H1 (cell line): ENCODE results near the gene KATNAL2. TPM values are rescaled to one million over a fixed set of nuclear protein-coding genes. Genes with fewer than 3 reads are reported as not detected.

Experiments used
- CTCF ChIA-PET: fragments of 300-600 bp; sonication (Branson Sonifier 250); formaldehyde crosslinking; loops from one replicate; lab custom pipeline; 2021; ENCODE audit not compliant: partially characterized antibody; lab: Charles Lee
- POLR2A ChIA-PET: fragments of 300-600 bp; sonication (Branson Sonifier 250); formaldehyde crosslinking; loops from one replicate; lab custom pipeline; 2021; ENCODE audit warnings: inconsistent platforms; ENCODE audit not compliant: partially characterized antibody; lab: Charles Lee
- DNase-seq, 2 experiments: peaks; one replicate each; pipeline versions ENCODE4 v3.0.0 to v3.0.0-alpha.2; 2010 to 2022; ENCODE audit warnings: low spot score in 2 of 2, low read depth in 1 of 2, mixed read lengths in 1 of 2
- FAIRE-seq: peaks from 2 replicates; lab custom pipeline; 2011; peaks lifted over from hg19 to GRCh38; lab: Jason Lieb, UNC
- H2AFZ ChIP-seq: 2 replicates; pipeline ENCODE4 v1.8.1; 2012; ENCODE audit warnings: low read length, inconsistent platforms
- H2AK5ac ChIP-seq: 2 replicates; pipeline ENCODE4 v1.6.1; 2013; ENCODE audit warnings: low read depth, low read length
- H2BK120ac ChIP-seq: replicated peaks from 2 replicates; pipeline ENCODE3; 2013; ENCODE audit warnings: low read depth, low read length, inconsistent platforms
- H2BK12ac ChIP-seq: 2 replicates; pipeline ENCODE4 v1.6.1; 2013; ENCODE audit warnings: low read depth, low read length
- H2BK15ac ChIP-seq: 2 replicates; pipeline ENCODE4 v1.6.1; 2013; ENCODE audit warnings: low read length
- H2BK20ac ChIP-seq: 2 replicates; pipeline ENCODE4 v1.6.1; 2013; ENCODE audit warnings: low read length
- H2BK5ac ChIP-seq: 2 replicates; pipeline ENCODE4 v1.6.1; 2013; ENCODE audit warnings: low read depth, low read length
- H3K14ac ChIP-seq: 2 replicates; pipeline ENCODE4 v1.6.1; 2013; ENCODE audit warnings: inconsistent platforms; ENCODE audit not compliant: insufficient read length
- H3K18ac ChIP-seq: 2 replicates; pipeline ENCODE4 v1.6.1; 2013; ENCODE audit warnings: low read length; ENCODE audit errors: extremely low read depth
- H3K23ac ChIP-seq: 2 replicates; pipeline ENCODE4 v1.6.1; 2013; ENCODE audit warnings: inconsistent platforms; ENCODE audit not compliant: insufficient read length
- H3K23me2 ChIP-seq: 2 replicates; pipeline ENCODE4 v1.6.1; 2013; ENCODE audit warnings: low read depth, low read length
- H3K27ac ChIP-seq: 2 replicates; pipeline ENCODE4 v1.6.1; 2011; ENCODE audit warnings: low read depth, low read length, inconsistent platforms
- H3K27me3 ChIP-seq, 4 experiments: replicated peaks in 1 of 4; 1 replicate in 1 of 4; 2 replicates in 3 of 4; pipeline versions ENCODE4 v1.6.1 to v1.8.1; 2011 to 2013; ENCODE audit warnings: low read length in 3 of 4, mild to moderate bottlenecking in 3 of 4, inconsistent platforms in 2 of 4, mixed read lengths in 2 of 4, moderate library complexity in 1 of 4; ENCODE audit not compliant: control insufficient read depth in 3 of 4, insufficient read depth in 3 of 4; ENCODE audit errors: extremely low read depth in 1 of 4
- H3K36me3 ChIP-seq, 4 experiments: 2 replicates each; pipeline versions ENCODE4 v1.6.1 to v1.8.1; 2011 to 2013; ENCODE audit warnings: mild to moderate bottlenecking in 4 of 4, low read length in 3 of 4, moderate library complexity in 2 of 4, control low read depth in 1 of 4, inconsistent platforms in 1 of 4; ENCODE audit not compliant: insufficient read depth in 4 of 4, control insufficient read depth in 2 of 4
- H3K4ac ChIP-seq: replicated peaks from 2 replicates; pipeline ENCODE3; 2013; ENCODE audit warnings: low read length, low read depth, mixed read lengths, inconsistent platforms; ENCODE audit not compliant: insufficient read length
- H3K4me1 ChIP-seq, 4 experiments: replicated peaks in 1 of 4; 1 replicate in 1 of 4; 2 replicates in 3 of 4; pipeline versions ENCODE4 v1.6.1 to v1.8.1; 2011 to 2013; ENCODE audit warnings: low read length in 3 of 4, inconsistent platforms in 2 of 4, mixed read lengths in 1 of 4; ENCODE audit not compliant: insufficient read depth in 4 of 4, control insufficient read depth in 3 of 4
- H3K4me2 ChIP-seq, 2 experiments: 2 replicates each; pipeline versions ENCODE4 v1.6.1 to v1.8.1; 2011 to 2013; ENCODE audit warnings: low read depth in 2 of 2, low read length in 2 of 2, control low read depth in 1 of 2, inconsistent platforms in 1 of 2, mild to moderate bottlenecking in 1 of 2; ENCODE audit not compliant: insufficient read depth in 1 of 2
- H3K4me3 ChIP-seq, 4 experiments: fragments of 200-600, 300-600 bp in 1 of 4; sonication (generic), shearing (Covaris generic), sonication (Bioruptor Twin) in 1 of 4; 2 replicates each; pipeline versions ENCODE4 v1.5.1 to v1.8.1; 2011 to 2016; ENCODE audit warnings: low read length in 4 of 4, low read depth in 3 of 4, control low read depth in 2 of 4, inconsistent platforms in 2 of 4, mild to moderate bottlenecking in 2 of 4, mixed read lengths in 1 of 4, moderate library complexity in 1 of 4; ENCODE audit not compliant: insufficient read depth in 2 of 4; ENCODE audit errors: extremely low read depth in 1 of 4
- H3K56ac ChIP-seq: replicated peaks from 2 replicates; pipeline ENCODE3; 2013; ENCODE audit warnings: low read depth, mild to moderate bottlenecking, mixed read lengths, low read length, inconsistent platforms; ENCODE audit not compliant: insufficient read length
- H3K79me1 ChIP-seq: 2 replicates; pipeline ENCODE4 v1.6.1; 2013; ENCODE audit warnings: low read depth, low read length, control low read depth
- H3K79me2 ChIP-seq, 2 experiments: 2 replicates each; pipeline versions ENCODE4 v1.6.1 to v1.8.1; 2012 to 2013; ENCODE audit warnings: low read length in 2 of 2, mild to moderate bottlenecking in 2 of 2, inconsistent platforms in 1 of 2; ENCODE audit not compliant: insufficient read depth in 2 of 2, control insufficient read depth in 1 of 2
- H3K9ac ChIP-seq, 4 experiments: replicated peaks in 1 of 4; 1 replicate in 1 of 4; 2 replicates in 3 of 4; pipeline versions ENCODE4 v1.6.1 to v1.8.1; 2011 to 2013; ENCODE audit warnings: low read depth in 3 of 4, low read length in 3 of 4, control low read depth in 2 of 4, mild to moderate bottlenecking in 2 of 4, moderate library complexity in 2 of 4, inconsistent platforms in 1 of 4; ENCODE audit errors: extremely low read depth in 1 of 4
- H3K9me3 ChIP-seq, 2 experiments: 2 replicates each; pipeline versions ENCODE4 v1.6.1 to v1.8.1; 2012 to 2013; ENCODE audit warnings: mild to moderate bottlenecking in 2 of 2, moderate library complexity in 2 of 2, control low read depth in 1 of 2, inconsistent platforms in 1 of 2, low read depth in 1 of 2, low read length in 1 of 2, mixed read lengths in 1 of 2; ENCODE audit not compliant: insufficient read depth in 2 of 2
- H4K20me1 ChIP-seq, 2 experiments: replicated peaks in 1 of 2; 2 replicates each; pipeline versions ENCODE3 to v1.8.1; 2011 to 2013; ENCODE audit warnings: inconsistent platforms in 2 of 2, low read length in 2 of 2, mild to moderate bottlenecking in 1 of 2; ENCODE audit not compliant: insufficient read depth in 2 of 2, control insufficient read depth in 1 of 2
- H4K5ac ChIP-seq: 2 replicates; pipeline ENCODE4 v1.6.1; 2013; ENCODE audit warnings: low read length, low read depth, mixed read lengths, inconsistent platforms; ENCODE audit not compliant: insufficient read length
- H4K8ac ChIP-seq: 2 replicates; pipeline ENCODE4 v1.8.0; 2013; ENCODE audit warnings: mild to moderate bottlenecking, moderate library complexity, low read length, inconsistent platforms; ENCODE audit not compliant: insufficient read depth; ENCODE audit errors: extremely low read depth
- H4K91ac ChIP-seq: replicated peaks from 2 replicates; pipeline ENCODE3; 2013; ENCODE audit warnings: low read length, mixed read lengths, inconsistent platforms; ENCODE audit not compliant: insufficient read length
- KDM1A ChIP-seq: fragments of 200-600, 300-600 bp; sonication (generic); IDR thresholded peaks from 2 replicates; pipeline ENCODE4 v1.7.1; 2016; ENCODE audit warnings: mild to moderate bottlenecking, low read length, borderline replicate concordance
- WGBS, 2 experiments: shearing (Covaris generic) in 1 of 2; methylation state at CpG; one replicate each; pipeline versions ENCODE4 v1.1.6 to v1.1.7; 2013 to 2015; ENCODE audit warnings: low lambda C conversion rate in 2 of 2, mixed read lengths in 2 of 2, inconsistent platforms in 1 of 2, low coverage in 1 of 2, missing lambda C conversion rate in 1 of 2; ENCODE audit not compliant: insufficient replicate concordance in 2 of 2, insufficient coverage in 1 of 2, insufficient read length in 1 of 2; ENCODE audit errors: extremely low coverage in 1 of 2, missing lambda C conversion rate in 1 of 2; 5-methylcytosine and 5-hydroxymethylcytosine counted together
- polyA plus RNA-seq, 7 experiments: library from polyadenylated mRNA; depleted of rRNA in 3 of 7; stranded (reverse) in 5 of 7; unstranded in 2 of 7; fragments of >200 nt in 5 of 7; fragments of 200-250 nt in 2 of 7; gene quantifications; 1 replicate in 5 of 7; 2 replicates in 1 of 7; 4 replicates in 1 of 7; pipeline versions ENCODE4 v1.2.1 to v1.2.3, GENCODE V29; 2011 to 2013; ENCODE audit warnings: missing spikeins in 2 of 7, mixed read lengths in 2 of 7
- total RNA-seq: library from RNA; stranded (reverse); fragmentation: NEBNext Ultra II Directional; extraction: Animal tissue kit (Norgen Biotek cat#: 25700); gene quantifications from 2 replicates; pipeline ENCODE4 v1.2.1, GENCODE V29; 2021
- TF ChIP-seq, protein P1 (sequence below), 3 experiments: IDR thresholded peaks; 1 replicate in 2 of 3; 2 replicates in 1 of 3; pipeline versions ENCODE4 v1.5.1 to v1.6.1; 2011; ENCODE audit warnings: low read length in 3 of 3, mild to moderate bottlenecking in 3 of 3, inconsistent platforms in 2 of 3, low read depth in 1 of 3, moderate library complexity in 1 of 3; ENCODE audit not compliant: insufficient read depth in 1 of 3; ENCODE audit errors: control extremely low read depth in 1 of 3

The KATNAL2 gene
- total and polyA plus RNA-seq, 2 of the 8 experiments (the other 6 are each of a cell fraction or from before 2014, with no cell fraction given) = 10.0 to 15.2 TPM

DNA sequence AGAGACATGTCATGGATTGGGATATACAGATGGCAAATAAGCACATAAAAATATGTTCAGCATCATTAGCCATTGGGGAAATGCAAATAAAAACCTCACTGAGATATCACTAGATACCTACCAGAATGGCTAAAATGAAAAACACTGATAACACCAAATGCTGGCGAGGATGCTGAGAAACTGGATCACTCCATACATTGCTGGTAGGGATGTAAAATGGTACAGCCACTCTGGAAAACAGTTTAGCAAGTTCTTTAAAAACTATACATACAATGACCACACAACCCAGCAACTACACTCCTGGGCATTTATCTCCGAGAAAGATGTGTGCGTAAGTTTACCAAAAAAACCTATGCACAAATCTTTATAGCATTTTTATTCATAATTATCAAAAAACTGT lies 14.0 kb upstream of the KATNAL2 start:
- Histone ChIP-seq H4K8ac (no peak overlapping the region), H3K23me2 (no peaks in the 10 kb centered on the region), H3K4me3 (no peak overlapping the region), H3K36me3 (peaks cover 0 to 8% (median 3%) of the 10 kb centered on the region in 4 experiments; a peak in 3 of 8 replicates), H3K79me2 (peaks cover 0 to 82% of the 10 kb centered on the region in 2 experiments; a peak in 3 of 4 replicates), H2AFZ (no peak overlapping the region), H4K91ac (no peak overlapping the region), H3K14ac (no peak overlapping the region), H3K9ac (no peak overlapping the region), H3K4me1 (peaks cover 3 to 7% (median 3%) of the 10 kb centered on the region in 4 experiments; a peak in 6 of 7 replicates), H2BK15ac (no peak overlapping the region), H3K23ac (no peak overlapping the region), H3K4me2 (no peak overlapping the region), H3K27me3 (no peaks in the 10 kb centered on the region), H3K79me1 (no peaks in the 10 kb centered on the region), H3K9me3 (0 out of 4 replicates have a peak, but pooled peaks cover 0 to 4% of the 10 kb centered on the region in 2 experiments), H4K5ac (no peak overlapping the region), H3K4ac (no peak overlapping the region), H2AK5ac (no peak overlapping the region), H3K56ac (no peak overlapping the region), H2BK120ac (no peak overlapping the region), H2BK5ac (no peak overlapping the region), H3K27ac (no peak overlapping the region), H3K18ac (no peak overlapping the region), H2BK20ac (no peak overlapping the region), H4K20me1 (no peaks in the 10 kb centered on the region), H2BK12ac (no peak overlapping the region)
- TF ChIP-seq KDM1A = 0 out of 2 replicates have a peak, but pooled peaks have one; percentile 31
- TF ChIP-seq, protein P1, sequence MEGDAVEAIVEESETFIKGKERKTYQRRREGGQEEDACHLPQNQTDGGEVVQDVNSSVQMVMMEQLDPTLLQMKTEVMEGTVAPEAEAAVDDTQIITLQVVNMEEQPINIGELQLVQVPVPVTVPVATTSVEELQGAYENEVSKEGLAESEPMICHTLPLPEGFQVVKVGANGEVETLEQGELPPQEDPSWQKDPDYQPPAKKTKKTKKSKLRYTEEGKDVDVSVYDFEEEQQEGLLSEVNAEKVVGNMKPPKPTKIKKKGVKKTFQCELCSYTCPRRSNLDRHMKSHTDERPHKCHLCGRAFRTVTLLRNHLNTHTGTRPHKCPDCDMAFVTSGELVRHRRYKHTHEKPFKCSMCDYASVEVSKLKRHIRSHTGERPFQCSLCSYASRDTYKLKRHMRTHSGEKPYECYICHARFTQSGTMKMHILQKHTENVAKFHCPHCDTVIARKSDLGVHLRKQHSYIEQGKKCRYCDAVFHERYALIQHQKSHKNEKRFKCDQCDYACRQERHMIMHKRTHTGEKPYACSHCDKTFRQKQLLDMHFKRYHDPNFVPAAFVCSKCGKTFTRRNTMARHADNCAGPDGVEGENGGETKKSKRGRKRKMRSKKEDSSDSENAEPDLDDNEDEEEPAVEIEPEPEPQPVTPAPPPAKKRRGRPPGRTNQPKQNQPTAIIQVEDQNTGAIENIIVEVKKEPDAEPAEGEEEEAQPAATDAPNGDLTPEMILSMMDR (IDR thresholded peaks at IDR 0.05; ENCODE audit: control extremely low read depth in 1 of 3, insufficient read depth in 1 of 3, low read depth in 1 of 3, low read length in 3 of 3) = no peak
- 90% methylated on average over 3 of the region's 3 CpGs; no CpG with 5 or more reads in 1 of the 2 experiments for WGBS, 2 experiments
- DNase-seq = no peak
- ChIA-PET CTCF (interaction anchor here (0.6 kb wide), 1 partner anchor 87 kb away, joined by 3 read pairs; no protein-coding TSS in a partner anchor), POLR2A (no interaction called here)
- FAIRE-seq = no peak
